GM12874 (cell line): Measurements from ENCODE around the gene ATP1A4.

Experiments
- TF ChIP-seq, protein P1 (sequence below): IDR thresholded peaks from 2 replicates; pipeline ENCODE4 v1.5.1; 2011; ENCODE audit warnings: low read depth, mild to moderate bottlenecking, control low read depth, low read length, moderate library complexity; ENCODE audit not compliant: insufficient read depth

The ATP1A4 gene

GRCh38 chr1:160216301-160216700 is 64.9 kb downstream of the ATP1A4 start:
- TF ChIP-seq, protein P1, sequence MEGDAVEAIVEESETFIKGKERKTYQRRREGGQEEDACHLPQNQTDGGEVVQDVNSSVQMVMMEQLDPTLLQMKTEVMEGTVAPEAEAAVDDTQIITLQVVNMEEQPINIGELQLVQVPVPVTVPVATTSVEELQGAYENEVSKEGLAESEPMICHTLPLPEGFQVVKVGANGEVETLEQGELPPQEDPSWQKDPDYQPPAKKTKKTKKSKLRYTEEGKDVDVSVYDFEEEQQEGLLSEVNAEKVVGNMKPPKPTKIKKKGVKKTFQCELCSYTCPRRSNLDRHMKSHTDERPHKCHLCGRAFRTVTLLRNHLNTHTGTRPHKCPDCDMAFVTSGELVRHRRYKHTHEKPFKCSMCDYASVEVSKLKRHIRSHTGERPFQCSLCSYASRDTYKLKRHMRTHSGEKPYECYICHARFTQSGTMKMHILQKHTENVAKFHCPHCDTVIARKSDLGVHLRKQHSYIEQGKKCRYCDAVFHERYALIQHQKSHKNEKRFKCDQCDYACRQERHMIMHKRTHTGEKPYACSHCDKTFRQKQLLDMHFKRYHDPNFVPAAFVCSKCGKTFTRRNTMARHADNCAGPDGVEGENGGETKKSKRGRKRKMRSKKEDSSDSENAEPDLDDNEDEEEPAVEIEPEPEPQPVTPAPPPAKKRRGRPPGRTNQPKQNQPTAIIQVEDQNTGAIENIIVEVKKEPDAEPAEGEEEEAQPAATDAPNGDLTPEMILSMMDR: no peak

- TF ChIP-seq, protein P1: no peak
Measured at GRCh38 chr1:160217481-160218051, 66.2 kb downstream of the ATP1A4 start.

- TF ChIP-seq, protein P1: no peak
Measured at GRCh38 chr1:160219062-160219929, 67.9 kb downstream of the ATP1A4 start.

GRCh38 chr1:160220301-160220700 is 68.9 kb downstream of the ATP1A4 start:
- TF ChIP-seq, protein P1: no peak

- TF ChIP-seq, protein P1: no peak
Measured at GRCh38 chr1:160221089-160221488, 69.7 kb downstream of the ATP1A4 start.

DNA sequence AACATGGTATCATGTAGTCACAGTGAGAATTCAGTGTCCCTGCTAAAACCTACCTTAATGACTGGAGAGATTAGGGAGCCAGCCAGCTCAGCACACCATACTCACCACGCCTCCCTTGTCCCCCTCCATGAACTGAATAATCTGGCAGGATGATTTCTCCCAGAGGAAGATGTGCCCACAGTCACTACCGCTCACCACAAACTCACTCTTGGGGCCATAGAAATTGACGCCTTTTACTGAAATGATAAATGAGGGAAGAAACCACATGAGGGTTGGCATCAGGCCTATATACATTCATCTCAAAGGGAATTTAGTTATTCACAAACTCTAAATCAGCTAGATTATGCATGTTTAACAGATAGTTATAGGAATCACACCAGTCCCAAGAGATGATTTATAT is 71.1 kb downstream of the ATP1A4 start:
- TF ChIP-seq, protein P1: no peak

- TF ChIP-seq, protein P1: no peak
Measured at GRCh38 chr1:160224606-160225005, 73.2 kb downstream of the ATP1A4 start.
